Esophagus mucosa (tissue), 1 donor: ENCODE results near the gene ARHGAP20. TPM values are rescaled to one million over a fixed set of nuclear protein-coding genes. Genes with fewer than 3 reads are reported as not detected.

Experiments
- ATAC-seq: fragments of 200-7000 bp; cut with Tn5 transposase; one replicate; pipeline ENCODE4 v1.9.1; 2020
- total RNA-seq: library from RNA; stranded (reverse); gene quantifications from one replicate; pipeline ENCODE4 v1.2.4, GENCODE V29; 2023
- donor health status: DM: yes; HTN: yes; CAD: no.

Gene ARHGAP20, protein sequence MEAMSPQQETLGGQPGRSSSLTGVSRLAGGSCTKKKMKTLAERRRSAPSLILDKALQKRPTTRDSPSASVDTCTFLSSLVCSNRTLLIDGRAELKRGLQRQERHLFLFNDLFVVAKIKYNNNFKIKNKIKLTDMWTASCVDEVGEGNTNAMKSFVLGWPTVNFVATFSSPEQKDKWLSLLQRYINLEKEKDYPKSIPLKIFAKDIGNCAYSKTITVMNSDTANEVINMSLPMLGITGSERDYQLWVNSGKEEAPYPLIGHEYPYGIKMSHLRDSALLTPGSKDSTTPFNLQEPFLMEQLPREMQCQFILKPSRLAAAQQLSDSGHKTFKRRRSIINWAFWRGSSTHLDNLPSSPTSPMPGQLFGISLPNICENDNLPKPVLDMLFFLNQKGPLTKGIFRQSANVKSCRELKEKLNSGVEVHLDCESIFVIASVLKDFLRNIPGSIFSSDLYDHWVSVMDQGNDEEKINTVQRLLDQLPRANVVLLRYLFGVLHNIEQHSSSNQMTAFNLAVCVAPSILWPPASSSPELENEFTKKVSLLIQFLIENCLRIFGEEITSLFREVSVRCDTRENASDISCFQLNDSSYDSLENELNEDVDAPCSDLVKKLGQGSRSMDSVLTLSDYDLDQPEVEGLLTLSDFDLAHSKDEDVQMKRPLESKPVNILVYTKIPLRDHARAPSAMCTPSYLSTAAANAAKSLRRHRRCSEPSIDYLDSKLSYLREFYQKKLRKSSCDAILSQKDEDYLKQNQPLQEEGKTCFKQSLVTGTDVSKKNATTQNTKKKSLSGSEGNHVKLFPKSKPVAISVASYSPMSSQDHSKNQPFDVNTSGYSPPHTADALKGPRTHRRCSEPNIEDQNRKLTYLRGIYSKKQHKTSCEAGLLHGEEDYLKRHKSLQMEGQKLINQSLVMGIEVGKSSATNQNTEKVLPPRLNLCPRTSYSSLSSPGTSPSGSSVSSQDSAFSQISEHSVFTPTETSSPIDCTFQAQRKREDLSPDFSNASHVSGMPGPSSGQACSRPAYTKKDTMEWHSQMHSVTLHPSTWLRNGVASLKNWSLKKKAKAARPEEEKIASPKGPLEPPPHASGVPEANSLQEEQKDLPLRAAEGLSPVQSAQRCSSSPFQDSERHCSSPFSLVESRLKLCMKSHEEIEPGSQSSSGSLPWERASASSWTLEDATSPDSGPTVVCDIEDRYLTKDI
- 2.6 TPM for total RNA-seq

GRCh38 chr11:110711776-110712658 is at the start of gene ARHGAP20:
Gene ARHGAP20 (minus strand): TSS chr11:110712437. CDS start chr11:110712231, 206 bp downstream.
- ATAC-seq, result peak; percentile 95

- no peak for ATAC-seq
These were observed 49.8 kb upstream of the ARHGAP20 start for GRCh38 chr11:110761991-110762390.

- ATAC-seq, result no peak
These were observed 48.9 kb upstream of the ARHGAP20 start for GRCh38 chr11:110761131-110761530.

- no peak for ATAC-seq
These were observed 47.7 kb upstream of the ARHGAP20 start for GRCh38 chr11:110759972-110760381.

- no peak for ATAC-seq
These were observed 45.9 kb upstream of the ARHGAP20 start for GRCh38 chr11:110757962-110758755.

- no peak for ATAC-seq
These were observed 44.8 kb upstream of the ARHGAP20 start for GRCh38 chr11:110757066-110757465.

- no peak for ATAC-seq
These were observed 43.7 kb upstream of the ARHGAP20 start for GRCh38 chr11:110755941-110756340.

DNA sequence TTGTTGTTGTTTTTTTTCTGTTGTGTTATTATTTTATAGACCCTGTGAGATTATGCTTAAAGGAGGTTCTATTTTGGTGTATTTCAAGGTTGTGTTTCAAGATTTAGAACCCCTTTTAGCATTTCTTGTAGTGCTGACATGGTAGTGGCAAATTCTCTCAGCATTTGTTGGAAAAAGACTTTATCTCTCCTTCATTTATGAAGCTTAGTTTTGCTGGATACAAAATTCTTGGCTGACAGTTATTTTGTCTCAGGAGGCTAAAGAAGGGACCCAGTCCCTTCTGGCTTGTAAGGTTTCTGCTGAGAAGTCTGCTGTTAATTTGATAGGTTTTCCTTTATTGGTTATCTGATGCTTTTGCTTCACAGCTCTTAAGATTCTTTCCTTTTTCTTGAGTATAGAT is 40.7 kb upstream of the ARHGAP20 start:
- ATAC-seq, result no peak

GRCh38 chr11:110750100-110750499 is 37.9 kb upstream of the ARHGAP20 start:
- no peak for ATAC-seq

DNA sequence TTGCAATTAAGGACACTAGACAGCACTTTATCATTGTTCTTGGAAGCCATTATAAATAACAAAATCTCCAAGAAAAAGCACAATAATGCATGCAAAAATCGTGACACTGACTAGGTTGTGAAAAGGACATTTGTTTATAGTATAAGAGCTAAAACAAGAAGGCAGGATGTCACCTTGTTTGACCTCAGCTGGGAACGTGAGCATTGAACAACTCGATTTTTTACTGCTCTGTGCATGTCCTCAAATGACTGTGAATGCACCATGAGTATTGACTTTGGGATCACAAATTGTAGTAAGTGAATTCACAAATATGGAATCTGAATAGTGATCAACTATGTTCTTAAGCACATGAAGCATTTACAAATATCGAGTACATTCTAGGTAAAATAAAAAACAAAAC is 35.3 kb upstream of the ARHGAP20 start:
- ATAC-seq, result no peak

DNA sequence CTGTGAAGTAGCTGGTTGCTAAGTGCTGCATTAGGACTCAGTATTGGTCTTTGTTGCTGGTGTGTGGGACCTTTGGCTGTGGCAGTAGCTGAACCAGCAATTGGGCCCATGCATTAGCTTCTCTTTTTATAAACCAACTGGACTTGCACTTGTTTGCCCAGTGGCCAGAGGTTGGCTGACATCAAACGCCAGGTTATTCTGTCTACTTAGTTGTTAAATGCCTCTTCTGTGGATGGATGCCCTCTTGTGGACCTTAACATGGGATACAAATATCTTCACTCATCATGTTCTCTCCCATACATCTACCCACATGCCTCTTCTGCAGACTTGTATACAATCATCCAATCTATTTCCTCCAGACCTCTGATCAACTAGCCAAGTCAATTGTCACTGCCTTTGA is 26.4 kb upstream of the ARHGAP20 start:
- no peak for ATAC-seq

- no peak for ATAC-seq
These were observed 25.4 kb upstream of the ARHGAP20 start for GRCh38 chr11:110737593-110737992.

- ATAC-seq, result no peak
These were observed 23.9 kb upstream of the ARHGAP20 start for GRCh38 chr11:110736171-110736553.

- no peak for ATAC-seq
These were observed 23.4 kb upstream of the ARHGAP20 start for GRCh38 chr11:110735455-110736170.

- no peak for ATAC-seq
These were observed 22.6 kb upstream of the ARHGAP20 start for GRCh38 chr11:110734790-110735189.

DNA sequence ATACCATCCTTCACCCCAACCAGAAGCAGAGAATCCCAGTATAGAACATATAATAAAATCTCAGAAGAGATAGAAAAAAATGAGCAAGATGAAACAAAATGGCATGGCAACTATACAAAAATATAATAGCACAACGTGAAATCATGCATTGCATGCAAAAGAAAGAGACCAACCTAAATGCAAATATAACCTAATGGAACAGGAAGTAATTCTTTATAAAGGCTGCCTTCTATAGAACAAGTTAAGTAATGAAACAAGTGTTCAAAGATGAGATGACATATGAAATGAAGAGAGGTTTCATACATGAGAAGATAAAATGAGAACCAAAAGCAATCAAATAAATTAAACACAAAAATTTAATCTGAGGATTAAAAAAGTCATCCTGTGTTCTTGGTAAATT is 18.5 kb upstream of the ARHGAP20 start:
- no peak for ATAC-seq

DNA sequence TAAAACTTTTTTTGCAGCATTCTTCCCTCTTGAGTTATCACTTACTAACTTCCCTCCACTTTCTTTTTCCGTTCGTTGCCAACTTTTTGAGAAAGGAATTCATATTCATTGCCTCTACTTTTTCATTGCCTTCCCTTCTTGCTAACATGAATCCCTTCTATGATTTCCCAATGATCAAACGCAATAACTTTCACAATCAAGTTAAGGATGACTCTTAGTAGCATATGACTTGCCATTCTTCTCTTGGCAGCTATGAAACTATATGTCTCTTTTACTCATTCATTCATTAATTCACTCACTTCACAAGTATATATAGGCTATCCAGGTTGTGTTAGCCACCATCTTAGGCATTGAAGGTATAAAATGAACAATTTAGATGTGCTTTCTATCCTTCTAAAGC is 16.6 kb upstream of the ARHGAP20 start:
- ATAC-seq, result no peak

- no peak for ATAC-seq
These were observed 16.2 kb upstream of the ARHGAP20 start for GRCh38 chr11:110728476-110728875.

- ATAC-seq, result no peak
These were observed 12.1 kb upstream of the ARHGAP20 start for GRCh38 chr11:110724358-110724757.
